Germinal center (tissue), 1 donor: ENCODE data around the gene CNTN1.

Experiments used
- DNase-seq: peaks from one replicate; pipeline ENCODE4 v3.0.0; 2012; ENCODE audit warnings: mixed read lengths, low spot score

CNTN1 gene

DNA sequence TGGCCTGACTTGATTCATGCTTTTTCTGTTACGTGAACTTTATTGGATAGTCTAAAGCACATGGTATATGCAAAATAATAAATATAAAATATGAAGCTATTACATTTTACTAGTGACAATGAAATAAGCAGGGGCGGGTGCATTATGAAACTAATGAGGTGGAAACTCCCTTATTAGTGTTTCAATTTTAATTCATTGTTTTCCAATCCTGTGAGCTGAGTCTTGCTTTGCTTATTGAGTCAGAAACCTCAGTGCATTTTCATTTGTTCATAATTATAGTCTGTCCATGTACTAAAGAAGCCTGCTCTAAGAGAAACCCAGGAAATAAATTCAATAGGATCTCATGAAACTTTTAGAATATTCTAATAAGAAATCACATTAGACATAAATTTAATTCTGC, 78.5 kb downstream of the CNTN1 start:
- DNase-seq = no peak

DNA sequence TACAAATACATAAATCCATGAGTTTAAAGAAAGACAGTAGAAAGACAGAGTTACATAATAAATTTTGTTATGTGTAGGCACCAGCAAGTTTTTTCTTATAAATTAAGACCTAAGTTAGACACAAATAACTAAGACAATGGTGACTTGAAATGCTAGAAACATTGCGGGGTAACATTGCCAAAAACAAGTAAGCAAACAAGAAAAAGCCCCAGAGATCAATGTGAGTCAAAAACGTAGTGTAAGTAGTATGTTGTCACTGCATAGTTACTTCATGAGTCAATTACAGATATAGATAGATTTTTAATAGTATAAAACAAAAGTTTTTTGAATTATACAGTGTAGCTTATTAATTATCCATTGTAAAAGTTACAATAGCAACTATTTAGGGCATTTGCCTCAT, 83.4 kb downstream of the CNTN1 start:
- DNase-seq = no peak

DNA sequence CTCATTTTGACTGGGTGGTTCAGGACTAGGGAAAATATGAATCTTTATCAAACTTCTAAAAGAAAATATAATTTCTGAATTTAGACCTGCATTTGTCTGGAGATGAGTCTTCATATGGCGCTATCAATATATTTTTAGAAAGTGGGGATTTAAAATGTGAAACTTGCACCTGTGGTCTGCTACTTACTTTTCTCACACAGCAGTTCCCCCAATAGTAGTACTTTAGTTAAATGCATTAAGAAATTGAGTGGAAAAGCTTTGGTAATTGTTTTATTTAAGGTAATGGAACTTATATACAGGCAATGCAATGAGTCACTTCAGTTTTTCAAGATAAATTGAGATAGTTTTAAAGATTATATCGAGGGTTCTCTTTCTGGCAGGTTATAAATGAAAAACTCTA, 91.9 kb downstream of the CNTN1 start:
- DNase-seq = no peak

- DNase-seq = no peak
These were observed 96.0 kb downstream of the CNTN1 start for GRCh38 chr12:40788276-40788675.

GRCh38 chr12:40792792-40793386, 100.7 kb downstream of the CNTN1 start:
- DNase-seq = no peak

- no peak for DNase-seq
These were observed 101.2 kb downstream of the CNTN1 start for GRCh38 chr12:40793471-40793870.

DNA sequence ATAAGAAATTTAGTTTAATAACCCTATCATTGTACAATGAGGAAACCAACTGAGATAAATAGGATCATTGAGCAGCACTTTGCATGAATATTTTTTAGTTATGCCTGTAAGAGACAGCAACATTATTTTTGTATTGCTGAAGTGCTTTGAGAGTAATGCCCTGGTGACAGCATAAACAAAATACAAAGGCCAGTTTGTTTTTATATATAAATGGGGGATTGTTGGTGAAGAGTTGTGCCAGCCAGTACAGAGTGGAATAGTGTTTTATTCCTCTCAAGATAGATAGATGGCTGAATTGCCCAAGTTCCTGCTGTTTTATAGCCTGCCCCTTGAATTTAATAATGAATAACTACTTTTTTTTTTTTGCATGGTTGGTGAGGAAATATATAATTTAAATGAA, 101.8 kb downstream of the CNTN1 start:
- no peak for DNase-seq

DNA sequence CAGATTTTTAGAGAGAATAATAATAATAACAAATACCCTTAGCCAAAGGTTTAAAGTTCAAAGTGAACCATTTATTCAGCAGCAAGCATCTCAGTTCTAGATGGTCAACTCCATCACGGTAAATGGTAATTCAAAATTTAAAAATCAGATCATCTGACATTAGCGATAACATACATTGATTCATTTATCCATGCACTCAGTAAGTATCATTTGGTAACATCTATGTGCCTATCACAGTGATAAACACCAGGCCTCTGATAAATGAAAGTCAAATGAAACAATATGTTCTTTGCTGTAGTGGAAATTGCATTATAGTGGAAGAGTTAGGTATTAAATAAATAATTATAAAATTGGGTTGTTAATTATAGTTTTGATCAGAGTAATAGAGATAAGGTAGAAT, 108.8 kb downstream of the CNTN1 start:
- DNase-seq = no peak

DNA sequence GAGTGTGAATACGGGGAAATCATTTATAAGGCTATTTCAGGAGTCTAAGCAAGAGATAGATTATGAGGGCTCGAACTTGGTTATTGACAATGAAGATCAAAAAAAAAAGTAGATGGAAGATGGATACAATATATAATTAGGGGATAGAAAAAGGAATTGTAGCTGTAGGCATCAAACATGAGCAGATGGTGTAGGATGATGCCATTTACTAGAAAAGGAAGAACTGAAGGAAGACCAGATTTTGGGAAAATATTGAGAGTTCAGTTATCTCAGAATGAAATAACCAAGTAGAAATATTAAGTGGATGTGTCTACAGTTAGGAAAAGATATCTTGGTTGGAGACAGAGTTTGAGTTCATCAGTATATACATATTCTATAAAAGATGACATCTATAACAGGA, 109.6 kb downstream of the CNTN1 start:
- no peak for DNase-seq

DNA sequence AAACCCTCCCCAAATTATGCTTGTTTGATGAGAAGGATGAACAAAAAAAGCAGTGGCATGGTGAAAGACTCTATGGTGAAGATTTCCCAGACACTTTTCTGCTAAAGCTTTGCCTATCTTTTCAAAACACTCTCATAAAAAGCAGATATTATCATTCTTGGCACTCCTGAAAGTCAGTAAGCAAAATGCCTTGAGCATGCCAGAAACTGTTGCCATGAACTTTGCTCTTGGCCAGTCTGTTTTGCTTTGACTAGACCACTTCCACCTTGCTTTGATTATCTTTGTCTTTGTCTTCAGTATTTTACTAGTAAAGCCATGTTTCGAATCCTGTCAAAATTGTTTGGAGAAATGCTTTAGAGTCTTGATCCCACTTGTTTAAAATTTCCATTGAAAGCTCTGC, 110.4 kb downstream of the CNTN1 start:
- no peak for DNase-seq

GRCh38 chr12:40819436-40820108, 127.3 kb downstream of the CNTN1 start:
- DNase-seq = no peak

DNA sequence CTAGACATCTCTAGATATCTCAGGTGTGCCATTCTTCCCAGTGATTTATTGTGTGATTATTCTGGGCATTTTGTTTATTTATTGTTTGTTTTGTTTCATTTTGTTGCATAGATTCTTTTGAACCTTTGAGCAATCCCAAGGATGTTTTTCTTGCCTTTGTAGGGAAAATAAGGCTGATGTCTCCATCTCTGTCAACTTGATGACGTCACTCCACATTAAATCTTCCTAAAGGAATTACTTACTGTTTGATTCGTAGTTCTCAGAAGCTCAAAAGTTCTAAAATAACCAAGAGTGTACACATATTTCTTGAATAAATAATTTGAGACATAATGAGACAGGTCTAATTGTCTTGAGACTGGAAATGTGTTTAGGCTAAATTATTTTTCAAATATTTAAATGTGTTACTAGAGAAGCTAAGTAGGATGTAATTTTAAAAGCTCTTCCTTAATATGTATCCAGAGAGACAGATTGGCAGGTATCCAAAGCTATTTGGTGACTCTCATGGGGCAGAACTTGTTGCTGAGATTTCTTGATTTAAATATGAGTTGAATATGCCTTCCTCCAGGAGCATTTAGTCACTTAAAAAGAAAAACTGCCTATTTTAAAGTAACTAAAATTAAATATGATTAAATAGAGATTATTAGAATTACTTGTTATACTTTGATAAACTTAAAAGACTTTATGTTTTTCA, 128.7 kb downstream of the CNTN1 start:
- no peak for DNase-seq

- no peak for DNase-seq
These were observed 132.9 kb downstream of the CNTN1 start for GRCh38 chr12:40825156-40825555.

GRCh38 chr12:40827683-40828592, 135.7 kb downstream of the CNTN1 start:
- no peak for DNase-seq

DNA sequence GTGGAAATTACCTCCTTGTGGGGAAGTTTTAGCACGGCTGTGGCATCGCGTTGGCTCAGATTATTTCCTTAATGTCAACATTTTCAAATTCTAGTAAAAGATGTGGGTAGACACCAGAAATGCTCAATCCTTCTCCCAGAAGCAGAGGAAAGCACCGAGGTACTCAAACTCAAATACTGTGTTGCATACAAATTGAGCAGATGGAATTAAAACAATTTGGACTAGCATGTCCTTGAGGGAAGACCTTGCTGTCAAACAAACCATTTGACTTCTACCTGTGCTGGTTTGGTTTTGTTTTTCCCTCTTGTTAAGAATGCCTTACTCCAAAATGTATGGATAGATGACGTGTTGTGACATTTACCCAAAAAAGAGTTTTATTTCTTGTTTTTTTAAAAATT, 136.4 kb downstream of the CNTN1 start:
- no peak for DNase-seq

DNA sequence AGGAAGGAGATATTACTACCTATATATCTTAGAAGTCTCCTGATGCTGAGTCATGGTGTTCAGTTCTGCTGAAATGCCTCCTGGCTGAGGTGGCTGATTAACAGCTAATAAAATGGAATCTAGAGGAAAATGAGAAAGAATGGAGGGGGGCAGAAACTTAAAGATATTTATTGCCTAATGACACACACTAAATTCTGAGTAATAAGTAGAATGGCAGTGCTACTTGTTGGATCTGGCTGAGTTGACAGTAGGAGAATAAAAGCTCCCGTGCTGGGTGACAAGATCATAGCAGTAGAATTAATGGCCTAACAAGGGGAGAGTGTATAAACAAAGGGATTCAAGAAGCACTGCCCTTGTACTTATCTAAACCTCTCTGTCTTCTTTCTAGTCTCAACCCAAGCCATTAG, 137.5 kb downstream of the CNTN1 start:
- DNase-seq = no peak

GRCh38 chr12:40831916-40832315, 139.7 kb downstream of the CNTN1 start:
- no peak for DNase-seq

DNA sequence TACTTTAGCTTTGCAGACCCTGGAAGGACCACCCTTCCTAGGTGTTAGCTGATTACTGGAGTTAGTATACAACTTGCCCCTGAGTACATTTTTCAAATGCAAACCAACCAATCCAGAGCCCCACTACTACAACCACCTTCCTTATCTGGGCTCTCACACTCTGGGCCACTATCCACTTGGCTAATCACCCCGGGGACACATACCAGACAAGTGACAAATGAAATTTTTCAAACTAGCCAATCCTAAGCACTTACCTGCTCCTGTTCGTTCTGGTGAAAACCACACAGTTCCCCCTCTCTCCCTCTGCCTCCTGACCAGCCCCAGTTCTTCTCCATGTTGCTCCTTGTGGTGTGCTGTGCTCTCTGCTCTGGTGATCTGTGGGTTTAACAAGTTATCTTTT, 140.4 kb downstream of the CNTN1 start:
- DNase-seq = no peak

- no peak for DNase-seq
These were observed 141.6 kb downstream of the CNTN1 start for GRCh38 chr12:40833818-40834217.

DNA sequence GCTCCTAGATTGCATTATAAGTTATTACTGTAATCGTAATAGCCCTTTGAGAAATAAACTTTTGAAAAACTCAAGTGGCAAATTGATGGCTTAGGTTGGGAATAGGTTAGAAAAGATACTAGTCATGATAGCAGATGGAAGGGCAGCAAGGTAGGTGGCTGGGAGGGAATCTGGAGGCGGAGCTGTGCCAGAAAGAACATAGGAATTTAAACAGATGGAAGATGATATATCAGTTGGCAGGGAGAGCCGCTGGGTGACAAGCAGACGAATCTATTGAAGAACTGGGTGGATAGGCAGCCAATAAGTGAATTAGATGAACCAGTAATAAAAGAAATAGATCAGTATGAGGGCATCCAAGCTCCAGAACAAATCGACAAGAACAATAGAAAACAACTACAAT, 142.1 kb downstream of the CNTN1 start:
- no peak for DNase-seq

GRCh38 chr12:40837891-40838429, 145.7 kb downstream of the CNTN1 start:
- DNase-seq = no peak

- no peak for DNase-seq
These were observed 151.3 kb downstream of the CNTN1 start for GRCh38 chr12:40843495-40843894.
